ENCODE data around the gene GRIK1. TPM values are rescaled to one million over a fixed set of nuclear protein-coding genes. Genes with fewer than 3 reads are reported as not detected.

The GRIK1 gene
- total RNA-seq, 1 experiment from 2014 or later: not detected

GRCh38 chr21:29521872-29522271 lies 417.9 kb downstream of the GRIK1 start:
- Mint-ChIP-seq H3K9me3 (ENCODE audit: unreplicated experiment) (peaks cover 14% of the 10 kb centered on the region), H3K27me3 (ENCODE audit: insufficient read depth, unreplicated experiment) (no peaks in the 10 kb centered on the region), H3K36me3 (ENCODE audit: insufficient read depth, unreplicated experiment) (no peaks in the 10 kb centered on the region), H3K4me3 (ENCODE audit: unreplicated experiment) (no peak overlapping the region), H3K27ac (ENCODE audit: unreplicated experiment) (no peak overlapping the region), H3K4me1 (ENCODE audit: low read depth, unreplicated experiment) (no peaks in the 10 kb centered on the region)
- Histone ChIP-seq H3K9me3 (peaks cover 9% of the 10 kb centered on the region), H3K36me3 (ENCODE audit: control insufficient read depth, insufficient read depth, low read length) (no peaks in the 10 kb centered on the region), H3K4me3 (ENCODE audit: low read depth, low read length) (no peak overlapping the region), H3K4me1 (no peaks in the 10 kb centered on the region), H3K27me3 (replicated peaks; ENCODE audit: control insufficient read depth, insufficient read depth, low read length) (no peaks in the 10 kb centered on the region)
- CTCF ChIA-PET: no interaction called here
- intact Hi-C loops (cut with micrococcal nuclease; ENCODE audit: unreplicated experiment): no loop called here
- no peak for TF ChIP-seq CTCF (IDR thresholded peaks at IDR 0.05; ENCODE audit: insufficient read depth in 1 of 2, low read depth in 1 of 2, low read length in 1 of 2, severe bottlenecking in 1 of 2, unreplicated experiment in 1 of 2)
- BruUV-seq (replicated peaks): no TSS peak
- POLR2A ChIA-PET: no interaction called here
- DNase-seq: no peak

- H3K4me1 ChIP-seq: no peaks in the 10 kb centered on the region
- intact Hi-C loops (cut with micrococcal nuclease; ENCODE audit: unreplicated experiment): no loop called here
- Mint-ChIP-seq H3K36me3 (ENCODE audit: insufficient read depth, unreplicated experiment) (no peaks in the 10 kb centered on the region), H3K4me3 (ENCODE audit: unreplicated experiment) (no peak overlapping the region), H3K9me3 (ENCODE audit: unreplicated experiment) (peaks cover 4% of the 10 kb centered on the region), H3K4me1 (ENCODE audit: low read depth, unreplicated experiment) (no peaks in the 10 kb centered on the region), H3K27ac (ENCODE audit: unreplicated experiment) (no peak overlapping the region), H3K27me3 (ENCODE audit: insufficient read depth, unreplicated experiment) (no peaks in the 10 kb centered on the region)
- BruUV-seq (replicated peaks): no TSS peak
- no peaks in the 10 kb centered on the region for H3K36me3 ChIP-seq (ENCODE audit: control insufficient read depth, insufficient read depth, low read length)
- ChIA-PET POLR2A (no interaction called here), CTCF (no interaction called here)
- no peak overlapping the region for H3K4me3 ChIP-seq (ENCODE audit: low read depth, low read length)
- no peaks in the 10 kb centered on the region for H3K9me3 ChIP-seq
- H3K27me3 ChIP-seq (replicated peaks; ENCODE audit: control insufficient read depth, insufficient read depth, low read length): no peaks in the 10 kb centered on the region
- DNase-seq: no peak
- no peak for TF ChIP-seq CTCF (IDR thresholded peaks at IDR 0.05; ENCODE audit: insufficient read depth in 1 of 2, low read depth in 1 of 2, low read length in 1 of 2, severe bottlenecking in 1 of 2, unreplicated experiment in 1 of 2)
Observed at GRCh38 chr21:29520171-29520570, 419.6 kb downstream of the GRIK1 start.

GRCh38 chr21:29514652-29515247 lies 425.0 kb downstream of the GRIK1 start:
- no TSS peak for BruUV-seq (replicated peaks)
- no peaks in the 10 kb centered on the region for H3K27me3 Mint-ChIP-seq (ENCODE audit: insufficient read depth, unreplicated experiment)
- ChIA-PET POLR2A (no interaction called here), CTCF (no interaction called here)
- DNase-seq: no peak
- no peaks in the 10 kb centered on the region for H3K9me3 ChIP-seq
- intact Hi-C loops (cut with micrococcal nuclease; ENCODE audit: unreplicated experiment): no loop called here
- H3K27me3 ChIP-seq (replicated peaks; ENCODE audit: control insufficient read depth, insufficient read depth, low read length): no peaks in the 10 kb centered on the region
- TF ChIP-seq CTCF (IDR thresholded peaks at IDR 0.05; ENCODE audit: insufficient read depth in 1 of 2, low read depth in 1 of 2, low read length in 1 of 2, severe bottlenecking in 1 of 2, unreplicated experiment in 1 of 2): no peak
- H3K36me3 Mint-ChIP-seq (ENCODE audit: insufficient read depth, unreplicated experiment): no peaks in the 10 kb centered on the region
- no peaks in the 10 kb centered on the region for H3K4me1 ChIP-seq
- no peaks in the 10 kb centered on the region for H3K36me3 ChIP-seq (ENCODE audit: control insufficient read depth, insufficient read depth, low read length)
- no peak overlapping the region for H3K4me3 ChIP-seq (ENCODE audit: low read depth, low read length)
- no peak overlapping the region for H3K27ac Mint-ChIP-seq (ENCODE audit: unreplicated experiment)
- no peak overlapping the region for H3K4me3 Mint-ChIP-seq (ENCODE audit: unreplicated experiment)
- peaks cover 30% of the 10 kb centered on the region for H3K9me3 Mint-ChIP-seq (ENCODE audit: unreplicated experiment)
- H3K4me1 Mint-ChIP-seq (ENCODE audit: low read depth, unreplicated experiment): no peaks in the 10 kb centered on the region

Measured in Caco-2 (cell line).